ENCODE measurements around the gene CCHCR1. TPM values are rescaled to one million over a fixed set of nuclear protein-coding genes. Genes with fewer than 3 reads are reported as not detected.

Gene CCHCR1
- total RNA-seq, 1 donor from 2014 or later: 14.5 TPM

DNA sequence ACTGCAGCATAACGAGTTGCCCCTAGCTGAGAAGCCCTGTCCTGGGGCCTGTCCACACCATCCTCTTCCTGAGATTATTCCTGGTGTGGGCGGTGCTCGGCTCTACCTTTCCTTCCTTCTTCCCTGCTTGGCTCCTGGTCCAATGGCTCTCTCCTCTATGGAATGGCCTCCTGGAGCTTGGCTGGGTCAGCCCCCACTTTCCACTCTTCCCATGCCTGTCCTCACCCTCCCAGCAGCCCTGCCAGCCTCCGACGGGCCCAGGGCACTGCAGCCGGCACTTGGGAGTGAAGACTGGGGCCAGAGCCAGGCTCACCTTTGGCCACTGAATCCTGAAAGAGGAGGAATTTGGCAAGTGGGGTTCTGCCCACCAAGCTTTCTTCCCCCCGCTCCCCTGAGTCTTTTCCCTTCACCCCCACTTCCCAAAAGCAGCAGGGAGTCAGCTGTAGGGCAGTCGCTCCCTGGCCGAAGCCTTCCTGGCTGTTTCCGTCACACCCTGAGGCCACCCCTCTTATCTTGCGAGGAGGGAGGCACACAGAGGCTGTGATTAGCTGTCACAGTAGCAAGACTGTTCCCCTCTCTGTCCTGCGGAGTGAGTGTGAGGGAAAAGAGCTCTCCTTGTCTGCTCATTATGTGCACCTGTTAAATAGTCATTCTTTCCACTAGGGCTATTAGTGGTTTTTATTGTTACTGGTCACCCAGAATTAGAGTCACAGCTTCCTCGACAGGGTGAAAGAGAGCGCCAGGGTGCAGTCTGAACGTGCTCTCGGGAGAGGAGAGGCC lies 31.0 kb downstream of the CCHCR1 start:
- Histone ChIP-seq H3K27me3 (ENCODE audit: control insufficient read depth, insufficient read depth, low read length) (no peaks in the 10 kb centered on the region), H3K36me3 (ENCODE audit: control insufficient read depth, insufficient read depth, low read length) (peaks cover 1% of the 10 kb centered on the region), H3K4me3 (ENCODE audit: low read depth, low read length) (no peak overlapping the region)
- TF ChIP-seq, protein P1, sequence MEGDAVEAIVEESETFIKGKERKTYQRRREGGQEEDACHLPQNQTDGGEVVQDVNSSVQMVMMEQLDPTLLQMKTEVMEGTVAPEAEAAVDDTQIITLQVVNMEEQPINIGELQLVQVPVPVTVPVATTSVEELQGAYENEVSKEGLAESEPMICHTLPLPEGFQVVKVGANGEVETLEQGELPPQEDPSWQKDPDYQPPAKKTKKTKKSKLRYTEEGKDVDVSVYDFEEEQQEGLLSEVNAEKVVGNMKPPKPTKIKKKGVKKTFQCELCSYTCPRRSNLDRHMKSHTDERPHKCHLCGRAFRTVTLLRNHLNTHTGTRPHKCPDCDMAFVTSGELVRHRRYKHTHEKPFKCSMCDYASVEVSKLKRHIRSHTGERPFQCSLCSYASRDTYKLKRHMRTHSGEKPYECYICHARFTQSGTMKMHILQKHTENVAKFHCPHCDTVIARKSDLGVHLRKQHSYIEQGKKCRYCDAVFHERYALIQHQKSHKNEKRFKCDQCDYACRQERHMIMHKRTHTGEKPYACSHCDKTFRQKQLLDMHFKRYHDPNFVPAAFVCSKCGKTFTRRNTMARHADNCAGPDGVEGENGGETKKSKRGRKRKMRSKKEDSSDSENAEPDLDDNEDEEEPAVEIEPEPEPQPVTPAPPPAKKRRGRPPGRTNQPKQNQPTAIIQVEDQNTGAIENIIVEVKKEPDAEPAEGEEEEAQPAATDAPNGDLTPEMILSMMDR (IDR thresholded peaks at IDR 0.05; ENCODE audit: insufficient read depth, low read length, severe bottlenecking): no peak
- FAIRE-seq (no peak), DNase-seq (ENCODE audit: low read depth) (no peak)

DNA sequence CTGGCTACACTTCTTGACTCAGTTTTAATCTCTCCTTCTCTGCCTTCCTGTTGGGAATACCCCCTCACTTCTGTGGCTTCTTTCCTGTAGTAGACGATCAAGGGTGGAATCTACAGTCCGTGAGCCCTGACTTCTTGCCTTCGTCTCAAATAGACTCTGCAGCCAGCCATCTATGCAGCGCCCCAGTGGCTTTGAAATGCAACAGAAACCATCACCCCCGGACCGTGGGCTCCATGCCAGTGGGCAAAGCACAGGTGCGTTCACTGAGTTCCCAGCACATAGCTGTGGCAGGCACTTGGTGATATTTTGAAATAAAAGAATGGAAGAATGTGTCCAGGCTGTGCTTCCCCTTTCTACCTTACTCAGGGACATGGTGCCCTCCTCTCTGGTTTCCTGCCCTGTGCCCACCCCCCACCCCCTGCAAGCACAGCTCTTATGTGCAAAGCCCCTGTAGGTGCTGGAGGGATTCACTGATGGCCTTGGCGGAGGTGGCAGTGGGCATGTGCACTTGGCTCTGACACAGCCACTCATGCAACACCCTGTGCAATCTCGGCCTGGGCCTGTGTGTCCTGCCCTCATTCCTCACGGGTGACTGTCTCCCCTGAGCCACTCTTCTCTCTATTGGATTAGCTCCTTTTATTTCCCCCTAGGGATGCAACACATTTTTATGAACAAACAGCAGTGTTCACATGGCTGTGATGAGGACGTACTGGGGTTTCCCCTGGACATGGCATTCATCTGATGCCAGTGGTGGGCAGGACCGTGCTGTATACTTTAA lies 31.8 kb downstream of the CCHCR1 start:
- Histone ChIP-seq H3K4me3 (ENCODE audit: low read depth, low read length) (no peak overlapping the region), H3K27me3 (ENCODE audit: control insufficient read depth, insufficient read depth, low read length) (no peaks in the 10 kb centered on the region), H3K36me3 (ENCODE audit: control insufficient read depth, insufficient read depth, low read length) (peaks cover 1% of the 10 kb centered on the region)
- DNase-seq (ENCODE audit: low read depth) (peak; percentile 90), FAIRE-seq (no peak)
- TF ChIP-seq, protein P1 (IDR thresholded peaks at IDR 0.05; ENCODE audit: insufficient read depth, low read length, severe bottlenecking): no peak

GRCh38 chr6:31125162-31125561 lies 32.4 kb downstream of the CCHCR1 start:
- TF ChIP-seq, protein P1 (IDR thresholded peaks at IDR 0.05; ENCODE audit: insufficient read depth, low read length, severe bottlenecking): no peak
- Histone ChIP-seq H3K27me3 (ENCODE audit: control insufficient read depth, insufficient read depth, low read length) (no peaks in the 10 kb centered on the region), H3K4me3 (ENCODE audit: low read depth, low read length) (no peak overlapping the region), H3K36me3 (ENCODE audit: control insufficient read depth, insufficient read depth, low read length) (peaks cover 1% of the 10 kb centered on the region)
- DNase-seq (ENCODE audit: low read depth) (peak; percentile 91), FAIRE-seq (peak; percentile 75)

DNA sequence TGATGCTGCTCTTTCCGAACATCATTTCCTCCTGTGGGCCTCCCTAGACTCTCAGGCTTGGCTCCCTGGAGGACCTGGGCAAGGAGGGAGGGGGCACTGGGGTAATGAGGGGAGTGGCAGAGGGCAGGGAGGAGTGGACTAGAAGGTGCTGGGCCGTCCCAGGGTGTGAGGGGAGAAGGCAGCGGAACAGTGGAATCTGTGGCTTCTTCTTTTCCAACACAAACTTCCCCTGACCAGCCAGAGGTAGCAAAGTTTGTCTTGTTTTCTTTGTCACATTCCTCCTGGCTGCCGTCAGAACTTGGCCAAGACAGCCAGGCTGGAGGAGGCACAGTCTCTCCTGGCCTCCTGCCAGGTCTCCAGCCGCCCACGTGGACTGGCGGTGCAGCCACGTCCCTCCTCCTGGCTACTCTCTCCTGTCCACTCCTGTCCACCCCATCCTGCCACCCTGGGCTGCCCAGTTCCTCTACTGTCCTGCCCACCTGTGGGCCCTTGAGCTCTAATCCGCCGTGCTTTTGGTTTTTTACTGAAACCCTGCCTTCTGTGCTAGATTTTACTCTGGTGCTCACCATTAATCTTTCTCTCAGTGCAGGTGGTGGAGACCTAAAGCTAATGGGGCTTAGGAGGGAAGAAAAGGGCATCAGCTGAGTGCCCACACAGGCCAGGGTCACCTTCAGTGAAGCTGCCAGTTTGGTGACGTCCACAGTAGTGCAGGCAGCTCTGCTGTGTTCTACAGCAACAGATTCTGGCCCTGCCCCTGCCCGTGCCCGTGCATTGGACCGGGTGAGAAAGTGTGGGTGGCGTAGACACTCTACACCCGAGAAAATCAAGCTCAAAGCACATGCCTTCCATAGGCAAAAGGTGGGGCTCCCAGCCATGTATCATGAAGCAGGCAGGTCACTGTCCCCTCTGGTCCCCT lies 34.6 kb downstream of the CCHCR1 start:
- Histone ChIP-seq H3K4me3 (ENCODE audit: low read depth, low read length) (no peak overlapping the region), H3K27me3 (ENCODE audit: control insufficient read depth, insufficient read depth, low read length) (no peaks in the 10 kb centered on the region), H3K36me3 (ENCODE audit: control insufficient read depth, insufficient read depth, low read length) (peaks cover 1% of the 10 kb centered on the region)
- FAIRE-seq: no peak
- TF ChIP-seq, protein P1 (IDR thresholded peaks at IDR 0.05; ENCODE audit: insufficient read depth, low read length, severe bottlenecking): no peak
- peak; percentile 71 for DNase-seq (ENCODE audit: low read depth)

DNA sequence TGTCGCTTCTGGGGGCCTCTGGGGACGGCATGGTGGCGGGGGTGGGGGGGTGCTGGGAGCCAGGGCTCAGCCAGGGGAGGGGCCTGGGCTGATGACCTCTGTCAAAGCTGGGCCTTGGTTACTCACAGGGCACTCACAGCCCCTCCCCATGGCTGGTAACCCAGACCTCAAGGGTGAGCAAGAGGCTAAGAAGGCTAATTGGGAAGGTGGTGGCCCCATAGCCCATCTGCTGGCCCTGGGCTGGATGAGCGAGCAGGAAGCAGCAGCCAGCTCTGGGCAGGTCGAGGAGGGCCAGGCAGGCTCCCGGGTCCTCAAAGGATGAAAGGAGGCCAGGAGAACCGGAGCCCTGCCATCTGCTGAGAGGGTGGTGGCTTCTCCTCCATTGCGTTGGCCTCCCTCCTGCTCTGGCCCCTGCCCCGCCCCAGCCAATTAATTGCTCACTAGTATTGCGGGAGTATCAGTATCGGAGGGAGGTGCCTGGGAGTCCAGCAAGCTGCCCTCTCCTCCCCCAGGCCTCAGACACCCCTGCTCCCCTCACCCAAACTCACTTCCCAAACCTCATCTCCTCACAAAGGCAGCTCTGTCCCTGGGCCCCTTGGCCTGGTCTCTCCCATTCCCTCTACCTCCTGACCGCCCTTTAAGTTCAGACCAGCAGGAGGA lies 36.3 kb downstream of the CCHCR1 start:
- DNase-seq (ENCODE audit: low read depth): no peak
- TF ChIP-seq, protein P1 (IDR thresholded peaks at IDR 0.05; ENCODE audit: insufficient read depth, low read length, severe bottlenecking): no peak
- H3K36me3 ChIP-seq (ENCODE audit: control insufficient read depth, insufficient read depth, low read length): peaks cover 1% of the 10 kb centered on the region
- no peak for FAIRE-seq
- no peaks in the 10 kb centered on the region for H3K27me3 ChIP-seq (ENCODE audit: control insufficient read depth, insufficient read depth, low read length)
- H3K4me3 ChIP-seq (ENCODE audit: low read depth, low read length): no peak overlapping the region

Measured in bronchial epithelial cell (primary cell).